Mammary epithelial cell (primary cell): ENCODE results near the gene GFI1.

Source experiments
- CTCF ChIP-seq, 2 donors: IDR thresholded peaks in 1 of 2; conservative IDR thresholded peaks in 1 of 2; 2 replicates each; pipeline ENCODE4 v1.5.1; 2011 to 2012; ENCODE audit warnings: inconsistent platforms in 2 of 2, low read length in 2 of 2, mild to moderate bottlenecking in 2 of 2, control low read depth in 1 of 2, low read depth in 1 of 2; ENCODE audit not compliant: insufficient read depth in 1 of 2; ENCODE audit errors: extremely low read depth in 1 of 2
- EZH2 ChIP-seq: IDR thresholded peaks from 2 replicates; pipeline ENCODE4 v1.6.1; 2012; ENCODE audit warnings: low read length, inconsistent platforms, borderline replicate concordance

- TF ChIP-seq EZH2 (no peak), CTCF (conservative IDR thresholded peaks at IDR 0.05 in 1 of 2, IDR thresholded peaks at IDR 0.05 in 1 of 2; ENCODE audit: extremely low read depth in 1 of 2, insufficient read depth in 1 of 2, low read depth in 1 of 2, low read length in 2 of 2) (no peak)
Observed at GRCh38 chr1:92445865-92446264, 40.9 kb downstream of the GFI1 start.
